ENCODE data around the gene ADARB1. TPM values are rescaled to one million over a fixed set of nuclear protein-coding genes. Genes with fewer than 3 reads are reported as not detected.

The ADARB1 gene
- total and polyA plus RNA-seq, 2 of the 8 experiments (the other 6 are each of a cell fraction or from before 2014, with no cell fraction given): 4.7 to 14.9 TPM

DNA sequence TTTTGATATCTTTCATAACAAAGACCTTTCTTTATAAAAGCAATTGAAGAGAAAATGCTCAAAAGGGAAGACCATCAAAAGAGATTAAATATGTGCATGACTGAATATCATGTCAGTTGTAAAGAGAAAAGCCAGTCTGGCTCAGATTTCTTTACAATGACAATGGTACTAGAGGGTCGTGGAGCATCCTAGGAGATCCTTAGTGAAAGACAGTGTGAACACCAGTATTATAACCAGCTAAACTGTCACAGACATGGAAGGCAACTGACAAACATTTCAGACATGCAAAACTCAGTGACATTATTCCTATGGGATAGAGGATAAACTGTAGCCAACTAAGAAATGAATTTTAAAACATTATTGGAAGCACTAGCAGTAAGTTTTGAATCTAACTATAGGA lies 27.1 kb upstream of the ADARB1 start:
- no peak for TF ChIP-seq RFX5 (IDR thresholded peaks at IDR 0.05; ENCODE audit: borderline replicate concordance, low read depth, low read length)
- no peak for TF ChIP-seq FOSL1 (IDR thresholded peaks at IDR 0.05; ENCODE audit: insufficient read depth, low read depth, low read length)
- TF ChIP-seq EZH2 (IDR thresholded peaks at IDR 0.05; ENCODE audit: low read depth, low read length, severe bottlenecking): no peak
- TF ChIP-seq HDAC2 (IDR thresholded peaks at IDR 0.05; ENCODE audit: borderline replicate concordance in 1 of 2, low read depth in 2 of 2, low read length in 2 of 2): no peak
- no peak for TF ChIP-seq RXRA (IDR thresholded peaks at IDR 0.05; ENCODE audit: insufficient read depth, low read depth, low read length)
- Histone ChIP-seq H3K14ac (ENCODE audit: insufficient read length) (no peak overlapping the region), H3K79me2 (ENCODE audit: control insufficient read depth in 1 of 2, insufficient read depth in 2 of 2, low read length in 2 of 2) (no peaks in the 10 kb centered on the region), H3K27ac (ENCODE audit: low read depth, low read length) (no peak overlapping the region), H3K79me1 (ENCODE audit: low read depth, low read length) (no peaks in the 10 kb centered on the region), H3K9me3 (ENCODE audit: insufficient read depth in 2 of 2, low read depth in 1 of 2, low read length in 1 of 2) (peaks cover 0 to 11% of the 10 kb centered on the region in 2 experiments; a peak in 2 of 4 replicates), H2BK12ac (ENCODE audit: low read depth, low read length) (no peak overlapping the region), H3K9ac (replicated peaks in 1 of 4; ENCODE audit: extremely low read depth in 1 of 4, low read depth in 3 of 4, low read length in 3 of 4) (no peak overlapping the region), H4K5ac (ENCODE audit: insufficient read length, low read depth, low read length) (no peak overlapping the region), H4K91ac (replicated peaks; ENCODE audit: insufficient read length, low read length) (no peak overlapping the region), H2BK15ac (ENCODE audit: low read length) (no peak overlapping the region), H2AK5ac (ENCODE audit: low read depth, low read length) (no peak overlapping the region), H3K4me1 (replicated peaks in 1 of 4; ENCODE audit: control insufficient read depth in 3 of 4, insufficient read depth in 4 of 4, low read length in 3 of 4) (peaks cover 5 to 15% (median 12%) of the 10 kb centered on the region in 4 experiments), H4K8ac (ENCODE audit: extremely low read depth, insufficient read depth, low read length) (no peak overlapping the region), H3K56ac (replicated peaks; ENCODE audit: insufficient read length, low read depth, low read length) (no peak overlapping the region), H3K4ac (replicated peaks; ENCODE audit: insufficient read length, low read depth, low read length) (no peak overlapping the region), H3K27me3 (replicated peaks in 1 of 4; ENCODE audit: control insufficient read depth in 3 of 4, extremely low read depth in 1 of 4, insufficient read depth in 3 of 4, low read length in 3 of 4) (peaks cover 0 to 1% (median 0%) of the 10 kb centered on the region in 4 experiments; a peak in 1 of 7 replicates), H3K4me3 (ENCODE audit: extremely low read depth in 1 of 4, insufficient read depth in 2 of 4, low read depth in 3 of 4, low read length in 4 of 4) (no peak overlapping the region), H3K18ac (ENCODE audit: extremely low read depth, low read length) (no peak overlapping the region), H3K36me3 (ENCODE audit: control insufficient read depth in 2 of 4, insufficient read depth in 4 of 4, low read length in 3 of 4) (no peaks in the 10 kb centered on the region; a peak in 1 of 8 replicates), H3K23ac (ENCODE audit: insufficient read length) (no peak overlapping the region), H4K20me1 (replicated peaks in 1 of 2; ENCODE audit: control insufficient read depth in 1 of 2, insufficient read depth in 2 of 2, low read length in 2 of 2) (peaks cover 0 to 3% of the 10 kb centered on the region in 2 experiments), H2BK20ac (ENCODE audit: low read length) (no peak overlapping the region), H3K4me2 (ENCODE audit: insufficient read depth in 1 of 2, low read depth in 2 of 2, low read length in 2 of 2) (no peak overlapping the region), H3K23me2 (ENCODE audit: low read depth, low read length) (peaks cover 4% of the 10 kb centered on the region; the same call in 1 of the 2 replicates), H2BK5ac (ENCODE audit: low read depth, low read length) (no peak overlapping the region), H2BK120ac (replicated peaks; ENCODE audit: low read depth, low read length) (no peak overlapping the region), H2AFZ (ENCODE audit: low read length) (no peak overlapping the region)
- WGBS, 2 experiments (ENCODE audit: extremely low coverage in 1 of 2, insufficient coverage in 1 of 2, insufficient read length in 1 of 2, insufficient replicate concordance in 2 of 2, low coverage in 1 of 2, low lambda C conversion rate in 2 of 2, missing lambda C conversion rate in 1 of 2): 84% methylated on average over 1 of the region's 1 CpG; no CpG with 5 or more reads in 1 of the 2 experiments
- FAIRE-seq (no peak), DNase-seq (ENCODE audit: low read depth in 1 of 2, low spot score in 2 of 2) (no peak)
- ChIA-PET POLR2A (ENCODE audit: partially characterized antibody) (no interaction called here), CTCF (ENCODE audit: partially characterized antibody) (interaction anchor here (0.9 to 1.5 kb wide), 3 partner anchors 12 to 75 kb away, joined by 3 to 5 read pairs (median 4); no protein-coding TSS in a partner anchor)

All from H1 (cell line).